MM.1S (cell line): ENCODE results near the gene NUMA1.

Source experiments
- EZH2 ChIP-seq: fragments of 300-600 bp; sonication (generic); optimal IDR thresholded peaks from 2 replicates; pipeline ENCODE3; 2017; ENCODE audit warnings: low read depth, mild to moderate bottlenecking, antibody characterized with exemption, low read length, mixed read lengths
- TF ChIP-seq, protein P1 (sequence below): fragments of 300-600 bp; sonication (generic); IDR thresholded peaks from 2 replicates; pipeline ENCODE4 v1.5.1; 2016; ENCODE audit warnings: antibody characterized with exemption, low read length, mixed read lengths

DNA sequence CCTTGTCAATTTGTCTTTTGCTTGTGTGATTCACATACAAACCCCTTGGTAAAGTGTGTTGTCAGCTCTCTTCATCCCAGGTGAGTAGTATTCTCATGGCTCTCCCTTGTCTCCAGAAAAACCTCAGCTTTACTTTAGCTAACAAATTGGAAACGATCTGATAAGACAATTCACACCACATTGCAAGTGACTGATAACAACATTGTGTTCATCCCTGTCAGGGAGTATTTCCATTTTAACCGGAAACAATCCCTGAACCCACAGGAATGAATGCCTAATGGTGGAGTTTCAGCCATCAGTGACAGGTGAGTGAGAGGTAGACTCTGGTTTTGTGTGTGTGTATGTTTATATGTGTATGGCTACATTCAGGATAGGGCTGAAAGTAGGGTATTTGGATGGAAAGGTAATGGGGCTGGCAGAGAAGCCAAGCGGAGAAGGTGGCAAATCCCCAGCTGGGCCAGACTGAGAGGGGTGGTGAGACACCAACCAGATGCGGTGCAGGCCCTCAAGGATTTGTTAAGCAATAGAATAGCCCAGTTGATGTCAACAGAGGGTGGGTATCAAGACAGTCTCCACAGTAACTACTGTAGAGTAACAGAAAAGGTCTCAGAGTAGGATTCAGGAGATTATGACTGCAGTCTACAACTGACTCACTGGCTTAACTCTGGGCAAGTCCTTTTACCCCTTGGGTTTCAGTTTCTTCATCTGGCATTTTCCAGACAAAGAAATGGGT is 7.9 kb upstream of the NUMA1 start:
- TF ChIP-seq, protein P1, sequence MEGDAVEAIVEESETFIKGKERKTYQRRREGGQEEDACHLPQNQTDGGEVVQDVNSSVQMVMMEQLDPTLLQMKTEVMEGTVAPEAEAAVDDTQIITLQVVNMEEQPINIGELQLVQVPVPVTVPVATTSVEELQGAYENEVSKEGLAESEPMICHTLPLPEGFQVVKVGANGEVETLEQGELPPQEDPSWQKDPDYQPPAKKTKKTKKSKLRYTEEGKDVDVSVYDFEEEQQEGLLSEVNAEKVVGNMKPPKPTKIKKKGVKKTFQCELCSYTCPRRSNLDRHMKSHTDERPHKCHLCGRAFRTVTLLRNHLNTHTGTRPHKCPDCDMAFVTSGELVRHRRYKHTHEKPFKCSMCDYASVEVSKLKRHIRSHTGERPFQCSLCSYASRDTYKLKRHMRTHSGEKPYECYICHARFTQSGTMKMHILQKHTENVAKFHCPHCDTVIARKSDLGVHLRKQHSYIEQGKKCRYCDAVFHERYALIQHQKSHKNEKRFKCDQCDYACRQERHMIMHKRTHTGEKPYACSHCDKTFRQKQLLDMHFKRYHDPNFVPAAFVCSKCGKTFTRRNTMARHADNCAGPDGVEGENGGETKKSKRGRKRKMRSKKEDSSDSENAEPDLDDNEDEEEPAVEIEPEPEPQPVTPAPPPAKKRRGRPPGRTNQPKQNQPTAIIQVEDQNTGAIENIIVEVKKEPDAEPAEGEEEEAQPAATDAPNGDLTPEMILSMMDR = no peak
- TF ChIP-seq EZH2 = no peak
